ENCODE measurements around the gene PIP4K2A.

DNA sequence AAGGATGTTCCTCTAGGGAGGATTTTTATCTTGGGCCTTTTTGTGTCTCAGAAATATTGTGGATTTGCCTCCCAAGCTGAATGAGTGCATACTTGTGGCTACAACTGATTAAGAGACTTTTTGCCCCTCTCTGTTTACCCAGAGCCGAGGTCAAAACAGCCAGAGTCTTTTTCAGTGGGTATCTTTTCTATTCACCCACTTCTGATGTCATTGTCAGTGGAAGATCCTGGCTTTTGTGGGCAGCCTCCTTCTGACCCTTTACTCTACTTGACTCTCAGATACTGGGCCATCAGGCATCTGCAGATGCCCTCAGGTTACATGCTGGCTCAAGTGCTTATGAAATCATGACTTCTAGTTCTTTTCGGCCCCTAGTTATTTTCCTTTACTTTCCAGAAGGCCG lies 19.6 kb upstream of the PIP4K2A start:
- TF ChIP-seq TCF4 (CRISPR knock-in tag; IDR thresholded peaks at IDR 0.05; ENCODE audit: borderline replicate concordance): no peak
- no peak for TF ChIP-seq GLIS3 (CRISPR knock-in tag; IDR thresholded peaks at IDR 0.05)
- no peak for TF ChIP-seq ZFP30 (CRISPR knock-in tag; IDR thresholded peaks at IDR 0.05)
- TF ChIP-seq, protein P1, sequence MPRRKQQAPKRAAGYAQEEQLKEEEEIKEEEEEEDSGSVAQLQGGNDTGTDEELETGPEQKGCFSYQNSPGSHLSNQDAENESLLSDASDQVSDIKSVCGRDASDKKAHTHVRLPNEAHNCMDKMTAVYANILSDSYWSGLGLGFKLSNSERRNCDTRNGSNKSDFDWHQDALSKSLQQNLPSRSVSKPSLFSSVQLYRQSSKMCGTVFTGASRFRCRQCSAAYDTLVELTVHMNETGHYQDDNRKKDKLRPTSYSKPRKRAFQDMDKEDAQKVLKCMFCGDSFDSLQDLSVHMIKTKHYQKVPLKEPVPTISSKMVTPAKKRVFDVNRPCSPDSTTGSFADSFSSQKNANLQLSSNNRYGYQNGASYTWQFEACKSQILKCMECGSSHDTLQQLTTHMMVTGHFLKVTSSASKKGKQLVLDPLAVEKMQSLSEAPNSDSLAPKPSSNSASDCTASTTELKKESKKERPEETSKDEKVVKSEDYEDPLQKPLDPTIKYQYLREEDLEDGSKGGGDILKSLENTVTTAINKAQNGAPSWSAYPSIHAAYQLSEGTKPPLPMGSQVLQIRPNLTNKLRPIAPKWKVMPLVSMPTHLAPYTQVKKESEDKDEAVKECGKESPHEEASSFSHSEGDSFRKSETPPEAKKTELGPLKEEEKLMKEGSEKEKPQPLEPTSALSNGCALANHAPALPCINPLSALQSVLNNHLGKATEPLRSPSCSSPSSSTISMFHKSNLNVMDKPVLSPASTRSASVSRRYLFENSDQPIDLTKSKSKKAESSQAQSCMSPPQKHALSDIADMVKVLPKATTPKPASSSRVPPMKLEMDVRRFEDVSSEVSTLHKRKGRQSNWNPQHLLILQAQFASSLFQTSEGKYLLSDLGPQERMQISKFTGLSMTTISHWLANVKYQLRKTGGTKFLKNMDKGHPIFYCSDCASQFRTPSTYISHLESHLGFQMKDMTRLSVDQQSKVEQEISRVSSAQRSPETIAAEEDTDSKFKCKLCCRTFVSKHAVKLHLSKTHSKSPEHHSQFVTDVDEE (CRISPR knock-in tag; IDR thresholded peaks at IDR 0.05): no peak
- no peak for TF ChIP-seq ZNF70 (CRISPR knock-in tag; IDR thresholded peaks at IDR 0.05)
- no peak for TF ChIP-seq ZNF8 (CRISPR knock-in tag; IDR thresholded peaks at IDR 0.05)
- no peak for TF ChIP-seq RARB (CRISPR knock-in tag; IDR thresholded peaks at IDR 0.05)
- TF ChIP-seq SNAI2 (CRISPR knock-in tag; IDR thresholded peaks at IDR 0.05): no peak
- TF ChIP-seq CSDC2 (CRISPR knock-in tag; IDR thresholded peaks at IDR 0.05): no peak
- TF ChIP-seq, protein P2, sequence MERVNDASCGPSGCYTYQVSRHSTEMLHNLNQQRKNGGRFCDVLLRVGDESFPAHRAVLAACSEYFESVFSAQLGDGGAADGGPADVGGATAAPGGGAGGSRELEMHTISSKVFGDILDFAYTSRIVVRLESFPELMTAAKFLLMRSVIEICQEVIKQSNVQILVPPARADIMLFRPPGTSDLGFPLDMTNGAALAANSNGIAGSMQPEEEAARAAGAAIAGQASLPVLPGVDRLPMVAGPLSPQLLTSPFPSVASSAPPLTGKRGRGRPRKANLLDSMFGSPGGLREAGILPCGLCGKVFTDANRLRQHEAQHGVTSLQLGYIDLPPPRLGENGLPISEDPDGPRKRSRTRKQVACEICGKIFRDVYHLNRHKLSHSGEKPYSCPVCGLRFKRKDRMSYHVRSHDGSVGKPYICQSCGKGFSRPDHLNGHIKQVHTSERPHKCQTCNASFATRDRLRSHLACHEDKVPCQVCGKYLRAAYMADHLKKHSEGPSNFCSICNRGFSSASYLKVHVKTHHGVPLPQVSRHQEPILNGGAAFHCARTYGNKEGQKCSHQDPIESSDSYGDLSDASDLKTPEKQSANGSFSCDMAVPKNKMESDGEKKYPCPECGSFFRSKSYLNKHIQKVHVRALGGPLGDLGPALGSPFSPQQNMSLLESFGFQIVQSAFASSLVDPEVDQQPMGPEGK (CRISPR knock-in tag; IDR thresholded peaks at IDR 0.05; ENCODE audit: borderline replicate concordance): no peak
- TF ChIP-seq, protein P3, sequence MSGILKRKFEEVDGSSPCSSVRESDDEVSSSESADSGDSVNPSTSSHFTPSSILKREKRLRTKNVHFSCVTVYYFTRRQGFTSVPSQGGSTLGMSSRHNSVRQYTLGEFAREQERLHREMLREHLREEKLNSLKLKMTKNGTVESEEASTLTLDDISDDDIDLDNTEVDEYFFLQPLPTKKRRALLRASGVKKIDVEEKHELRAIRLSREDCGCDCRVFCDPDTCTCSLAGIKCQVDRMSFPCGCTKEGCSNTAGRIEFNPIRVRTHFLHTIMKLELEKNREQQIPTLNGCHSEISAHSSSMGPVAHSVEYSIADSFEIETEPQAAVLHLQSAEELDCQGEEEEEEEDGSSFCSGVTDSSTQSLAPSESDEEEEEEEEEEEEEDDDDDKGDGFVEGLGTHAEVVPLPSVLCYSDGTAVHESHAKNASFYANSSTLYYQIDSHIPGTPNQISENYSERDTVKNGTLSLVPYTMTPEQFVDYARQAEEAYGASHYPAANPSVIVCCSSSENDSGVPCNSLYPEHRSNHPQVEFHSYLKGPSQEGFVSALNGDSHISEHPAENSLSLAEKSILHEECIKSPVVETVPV (CRISPR knock-in tag; IDR thresholded peaks at IDR 0.05): no peak

Data from SK-N-SH treated with all-trans-retinoic acid at 6 μM for 48 hours (cell line).